B cell (primary cell): ENCODE data around the gene C19orf73. TPM values are rescaled to one million over a fixed set of nuclear protein-coding genes. Genes with fewer than 3 reads are reported as not detected.

ENCODE experiments used
- ATAC-seq: fragments of 200-7000 bp; cut with Tn5 transposase; one replicate; pipeline ENCODE4 v1.10.0; 2021; ENCODE audit warnings: low read depth, mild to moderate bottlenecking, moderate number of reproducible peaks, moderate library complexity
- CTCF ChIA-PET: fragments of 350-600 bp; sonication (Branson Sonifier 250); formaldehyde crosslinking; loops from one replicate; lab custom pipeline; 2021; ENCODE audit warnings: antibody characterized with exemption, inconsistent platforms; lab: Charles Lee
- POLR2A ChIA-PET: fragments of 350-600 bp; sonication (Branson Sonifier 250); formaldehyde crosslinking; loops from one replicate; lab custom pipeline; 2021; ENCODE audit warnings: antibody characterized with exemption; lab: Charles Lee
- DNase-seq: peaks from one replicate; pipeline ENCODE4 v3.0.0; 2013
- H2AFZ ChIP-seq: 2 replicates; pipeline ENCODE4 v1.6.1; 2012; ENCODE audit warnings: mild to moderate bottlenecking, low read depth, low read length; ENCODE audit not compliant: insufficient read depth, poor library complexity, severe bottlenecking
- H3K27ac ChIP-seq, 2 donors: 1 replicate in 1 of 2; 2 replicates in 1 of 2; pipeline ENCODE4 v1.5.1; 2012 to 2013; ENCODE audit warnings: low read length in 2 of 2, mild to moderate bottlenecking in 2 of 2, moderate library complexity in 1 of 2
- H3K27me3 ChIP-seq, 4 experiments: fragments of 200-600 bp in 1 of 4; sonication (generic) in 1 of 4; replicated peaks in 1 of 4; 1 replicate in 2 of 4; 2 replicates in 2 of 4; pipeline versions ENCODE4 v1.6.1 to v1.7.0; 2013 to 2016; ENCODE audit warnings: low read length in 3 of 4, mild to moderate bottlenecking in 2 of 4, mixed read lengths in 1 of 4, moderate library complexity in 1 of 4; ENCODE audit not compliant: insufficient read depth in 4 of 4, control insufficient read depth in 3 of 4; ENCODE audit errors: control extremely low read depth in 1 of 4
- H3K36me3 ChIP-seq, 2 experiments: replicated peaks in 1 of 2; 1 replicate in 1 of 2; 2 replicates in 1 of 2; pipeline versions ENCODE4 v1.6.1 to v1.7.1; 2013; ENCODE audit warnings: low read length in 1 of 2; ENCODE audit not compliant: insufficient read depth in 2 of 2, control insufficient read depth in 1 of 2; ENCODE audit errors: control extremely low read depth in 1 of 2, extremely low read depth in 1 of 2
- H3K4me1 ChIP-seq, 2 donors: fragments of 200-600 bp in 1 of 2; sonication (generic) in 1 of 2; 1 replicate in 1 of 2; 2 replicates in 1 of 2; pipeline versions ENCODE4 v1.5.1 to v1.6.1; 2013 to 2017; ENCODE audit warnings: low read length in 2 of 2; ENCODE audit not compliant: control insufficient read depth in 2 of 2, insufficient read depth in 2 of 2
- H3K4me2 ChIP-seq: replicated peaks from 2 replicates; pipeline ENCODE3; 2012; ENCODE audit warnings: mild to moderate bottlenecking, low read depth, low read length; ENCODE audit not compliant: poor library complexity, severe bottlenecking
- H3K4me3 ChIP-seq, 5 experiments: fragments of 200-600 bp in 1 of 5; sonication (generic) in 1 of 5; 1 replicate in 3 of 5; 2 replicates in 2 of 5; pipeline versions ENCODE4 v1.5.1 to v1.7.0; 2011 to 2016; ENCODE audit warnings: low read length in 4 of 5, mild to moderate bottlenecking in 4 of 5, low read depth in 2 of 5, control low read depth in 1 of 5, moderate library complexity in 1 of 5; ENCODE audit not compliant: insufficient read depth in 1 of 5; ENCODE audit errors: control extremely low read depth in 1 of 5, extremely low read depth in 1 of 5
- H3K79me2 ChIP-seq: fragments of 200-600 bp; sonication (generic); one replicate; pipeline ENCODE4 v1.6.0; 2016; ENCODE audit warnings: low read length; ENCODE audit not compliant: control insufficient read depth, insufficient read depth
- H3K9ac ChIP-seq: fragments of 200-600 bp; sonication (generic); 2 replicates; pipeline ENCODE4 v1.6.1; 2017; ENCODE audit warnings: mild to moderate bottlenecking, low read length, moderate library complexity
- H3K9me3 ChIP-seq, 3 donors: one replicate each; pipeline versions ENCODE4 v1.6.1 to v1.7.1; 2013; ENCODE audit warnings: low read length in 2 of 3; ENCODE audit not compliant: control insufficient read depth in 2 of 3, insufficient read depth in 1 of 3; ENCODE audit errors: control extremely low read depth in 1 of 3
- H4K20me1 ChIP-seq: 2 replicates; pipeline ENCODE4 v1.6.0; 2012; ENCODE audit warnings: mild to moderate bottlenecking, low read length; ENCODE audit not compliant: insufficient read depth, control insufficient read depth, poor library complexity, severe bottlenecking
- H3K27ac Mint-ChIP-seq: one replicate; pipeline ENCODE4 v1.8.0; 2021; ENCODE audit warnings: mixed read lengths
- H3K27me3 Mint-ChIP-seq: one replicate; pipeline ENCODE4 v1.8.0; 2021; ENCODE audit warnings: mixed read lengths
- H3K4me1 Mint-ChIP-seq: one replicate; pipeline ENCODE4 v1.8.0; 2021; ENCODE audit warnings: mixed read lengths
- H3K4me3 Mint-ChIP-seq: one replicate; pipeline ENCODE4 v1.8.0; 2021; ENCODE audit warnings: mixed read lengths
- H3K9me3 Mint-ChIP-seq: one replicate; pipeline ENCODE4 v1.8.0; 2022; ENCODE audit warnings: mixed read lengths; ENCODE audit not compliant: insufficient read depth
- CTCF ChIP-seq: fragments of 200-600 bp; IDR thresholded peaks from one replicate; pipeline ENCODE4 v1.8.0; 2022; ENCODE audit warnings: antibody characterized with exemption, mild to moderate bottlenecking
- EZH2 ChIP-seq: IDR thresholded peaks from 2 replicates; pipeline ENCODE4 v1.6.1; 2012; ENCODE audit warnings: borderline replicate concordance, low read depth, mild to moderate bottlenecking, moderate library complexity, low read length; ENCODE audit not compliant: insufficient read depth, poor library complexity, severe bottlenecking
- WGBS: methylation state at CpG from one replicate; pipeline ENCODE4 v1.1.5; 2013; ENCODE audit warnings: missing lambda C conversion rate; ENCODE audit not compliant: insufficient coverage; 5-methylcytosine and 5-hydroxymethylcytosine counted together
- intact Hi-C: fragments of 100-400 bp; cut with micrococcal nuclease; formaldehyde crosslinking; loops from one replicate; pipeline ENCODE4 v1.10.0; 2022
- polyA plus RNA-seq: library from polyadenylated mRNA; depleted of rRNA; stranded (reverse); fragments of >200 nt; gene quantifications from 2 replicates; pipeline ENCODE4 v1.2.3, GENCODE V29; 2012
- total RNA-seq, 2 donors: library from RNA; stranded (reverse); fragments of 120-200 nt in 1 of 2; gene quantifications; 1 replicate in 1 of 2; 2 replicates in 1 of 2; pipeline versions ENCODE4 v1.2.3 to v1.2.4, GENCODE V29; 2013 to 2022

C19orf73 gene
- total and polyA plus RNA-seq, 2 donors (not counting 1 experiment from before 2014, with no cell fraction given) = 3.9 to 8.2 TPM

- H3K27me3 ChIP-seq = no peaks in the 10 kb centered on the region
- ATAC-seq = no peak
- H4K20me1 ChIP-seq = peaks cover 19% of the 10 kb centered on the region
- H3K27me3 Mint-ChIP-seq = no peaks in the 10 kb centered on the region
- H3K27ac ChIP-seq = no peak overlapping the region
- TF ChIP-seq EZH2 = no peak
- TF ChIP-seq CTCF = no peak
- no peak overlapping the region for H2AFZ ChIP-seq
- H3K27ac Mint-ChIP-seq = no peak overlapping the region
- peaks cover 0 to 25% of the 10 kb centered on the region in 2 experiments for H3K36me3 ChIP-seq
- H3K9me3 Mint-ChIP-seq = no peaks in the 10 kb centered on the region
- H3K9me3 ChIP-seq = no peaks in the 10 kb centered on the region
- ChIA-PET CTCF (interaction anchor here (0.9 to 2.0 kb wide), 4 partner anchors 11 to 37 kb away, joined by 3 to 8 read pairs (median 5); no protein-coding TSS in a partner anchor), POLR2A (no interaction called here)
- H3K4me3 ChIP-seq = no peak overlapping the region
- no peak for DNase-seq
- H3K79me2 ChIP-seq = no peaks in the 10 kb centered on the region
- no peak overlapping the region for H3K9ac ChIP-seq
- no peak overlapping the region for H3K4me3 Mint-ChIP-seq
- no CpG with 5 or more reads among the region's 11 CpGs for WGBS
- H3K4me2 ChIP-seq = no peak overlapping the region
- intact Hi-C loops = loop anchor here (5.0 to 10.0 kb wide), 4 partner anchors 36 to 563 kb away; partner anchors contain the start of genes DBP, GYS1, PRMT1 and RUVBL2
- peaks cover 22% of the 10 kb centered on the region for H3K4me1 Mint-ChIP-seq
- peaks cover 5 to 17% of the 10 kb centered on the region in 2 donors for H3K4me1 ChIP-seq
Measured at GRCh38 chr19:49111218-49111998, 7.5 kb downstream of the C19orf73 start.

- CTCF ChIA-PET = interaction anchor here (0.7 to 2.2 kb wide), 6 partner anchors 10 to 38 kb away, joined by 3 to 8 read pairs (median 5); no protein-coding TSS in a partner anchor
- 100% methylated on average over 1 of the region's 3 CpGs for WGBS
- no peak overlapping the region for H3K4me2 ChIP-seq
- no peak for TF ChIP-seq CTCF
- no peak for TF ChIP-seq EZH2
- H3K9me3 ChIP-seq = no peaks in the 10 kb centered on the region
- no peak overlapping the region for H3K4me3 ChIP-seq
- H3K9me3 Mint-ChIP-seq = no peaks in the 10 kb centered on the region
- POLR2A ChIA-PET = interaction anchor here (0.7 kb wide), 1 partner anchor 417 kb away, joined by 4 read pairs; no protein-coding TSS in a partner anchor
- no peaks in the 10 kb centered on the region for H3K27me3 Mint-ChIP-seq
- no peak overlapping the region for H3K9ac ChIP-seq
- no peaks in the 10 kb centered on the region for H3K79me2 ChIP-seq
- H3K27ac ChIP-seq = no peak overlapping the region
- H3K27me3 ChIP-seq = no peaks in the 10 kb centered on the region
- no peak overlapping the region for H3K4me3 Mint-ChIP-seq
- peaks cover 27% of the 10 kb centered on the region for H4K20me1 ChIP-seq
- no peak overlapping the region for H3K27ac Mint-ChIP-seq
- peaks cover 18% of the 10 kb centered on the region for H3K4me1 Mint-ChIP-seq
- H2AFZ ChIP-seq = no peak overlapping the region
- no peak for DNase-seq
- H3K36me3 ChIP-seq = peaks cover 0 to 30% of the 10 kb centered on the region in 2 experiments
- intact Hi-C loops = loop anchor here (5.0 to 10.0 kb wide), 4 partner anchors 37 to 564 kb away; partner anchors contain the start of genes DBP, GYS1, PRMT1 and RUVBL2
- ATAC-seq = no peak
- H3K4me1 ChIP-seq = peaks cover 5 to 17% of the 10 kb centered on the region in 2 donors
Measured at GRCh38 chr19:49110567-49110966, 8.4 kb downstream of the C19orf73 start.
